Fibroblast of skin of left quadriceps (primary cell): ENCODE data around the gene DEGS1.
"Not testable (repeated sequence)": the region's sequence is repeated elsewhere in the genome, so short reads cannot be mapped to it uniquely, and the experiment has no call there.

Source experiments
- DNase-seq, 2 experiments: peaks; one replicate each; pipeline ENCODE4 v3.0.0-alpha.2; 2013; ENCODE audit warnings: low read depth in 2 of 2

The DEGS1 gene

DNA sequence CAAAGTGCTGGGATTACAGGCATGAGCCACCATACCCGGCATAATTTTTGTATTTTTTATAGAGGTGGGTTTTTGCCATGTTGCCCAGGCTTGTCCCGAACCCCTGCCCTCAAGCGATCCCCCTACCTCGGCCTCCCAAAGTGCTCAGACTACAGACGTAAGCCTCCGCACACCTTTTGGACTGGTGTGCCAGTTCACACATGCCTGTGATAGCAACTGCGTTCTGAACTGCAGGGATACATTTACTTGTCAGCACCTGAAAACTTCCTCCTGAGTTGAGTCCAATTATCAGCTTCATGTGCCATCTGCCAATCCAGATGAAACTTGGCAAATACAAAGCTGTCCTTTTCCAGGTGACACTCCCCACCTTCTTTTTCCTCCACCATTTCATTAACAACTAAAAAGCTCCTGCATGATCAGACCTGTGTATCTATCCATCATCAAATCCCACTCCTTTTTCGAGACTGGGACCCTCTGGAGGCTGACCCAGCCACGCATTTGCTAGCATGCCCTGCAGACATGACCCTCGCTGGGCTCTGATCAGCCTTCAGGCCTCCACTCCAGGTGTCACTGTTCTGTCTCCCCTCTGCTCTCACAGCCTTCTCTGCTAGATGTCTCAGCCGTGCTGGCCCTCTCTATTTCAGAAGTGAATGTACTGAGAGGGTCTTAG, 2.1 kb upstream of the DEGS1 start:
- DNase-seq, result no peak

GRCh38 chr1:224181453-224181810, 1.6 kb upstream of the DEGS1 start:
- no peak for DNase-seq

DNA sequence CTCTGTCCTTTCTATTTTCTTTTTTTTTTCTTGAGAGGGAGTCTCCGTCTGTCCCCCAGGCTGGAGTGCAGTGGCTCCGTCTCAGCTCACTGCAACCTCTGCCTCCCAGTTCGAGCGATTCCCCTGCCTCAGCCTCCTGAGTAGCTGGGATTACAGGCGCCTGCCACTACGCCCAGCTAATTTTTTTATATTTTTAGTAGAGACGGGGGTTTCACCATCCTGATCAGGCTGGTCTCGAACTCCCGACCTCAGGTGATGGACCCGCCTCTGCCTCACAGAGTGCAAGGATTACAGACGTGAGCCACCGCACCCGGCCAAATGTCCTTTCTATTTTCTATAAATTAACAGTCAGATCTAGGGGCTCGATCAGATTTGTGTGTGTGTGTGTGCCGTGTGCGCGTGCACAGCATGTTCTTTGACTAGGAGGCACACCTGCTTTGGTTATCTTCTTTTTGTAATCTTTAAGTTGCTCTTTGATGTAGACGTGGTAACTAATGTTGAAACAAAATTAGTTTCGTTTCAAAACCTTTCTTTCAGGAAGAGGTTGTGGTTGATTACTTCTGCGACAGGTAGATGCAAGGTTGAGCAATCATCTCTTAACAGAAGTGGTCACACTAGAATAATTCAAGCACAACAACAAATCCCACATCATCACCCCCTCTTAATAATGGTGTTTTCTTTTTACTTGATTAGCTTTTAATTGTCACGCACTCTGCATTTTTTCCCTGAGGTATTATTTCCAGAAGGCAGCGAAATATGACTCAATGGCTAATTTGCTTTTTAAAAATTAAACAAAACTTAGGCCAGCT, 779 bp upstream of the DEGS1 start:
- no peak for DNase-seq

- DNase-seq, result no peak
These were observed 712 bp downstream of the DEGS1 start for GRCh38 chr1:224183591-224184312.

DNA sequence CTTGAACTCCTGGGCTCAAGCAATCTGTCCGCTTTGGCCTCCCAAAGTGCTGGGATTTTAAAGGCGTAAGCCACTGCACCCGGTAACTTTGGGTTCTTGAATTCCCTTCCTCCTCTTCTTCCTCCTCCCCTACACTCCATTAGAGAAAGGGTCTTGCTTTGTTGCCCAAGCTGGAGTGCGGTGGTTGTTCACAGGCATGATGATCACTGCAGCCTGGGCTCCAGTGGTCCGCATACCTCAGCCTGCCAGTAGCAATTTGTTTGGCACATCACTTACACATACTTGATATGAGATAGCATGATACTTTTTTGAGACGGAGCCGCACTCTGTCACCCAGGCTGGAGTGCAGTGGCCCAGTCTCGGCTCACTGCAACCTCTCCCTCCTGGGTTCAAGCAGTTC, 2.2 kb downstream of the DEGS1 start:
- no peak for DNase-seq

DNA sequence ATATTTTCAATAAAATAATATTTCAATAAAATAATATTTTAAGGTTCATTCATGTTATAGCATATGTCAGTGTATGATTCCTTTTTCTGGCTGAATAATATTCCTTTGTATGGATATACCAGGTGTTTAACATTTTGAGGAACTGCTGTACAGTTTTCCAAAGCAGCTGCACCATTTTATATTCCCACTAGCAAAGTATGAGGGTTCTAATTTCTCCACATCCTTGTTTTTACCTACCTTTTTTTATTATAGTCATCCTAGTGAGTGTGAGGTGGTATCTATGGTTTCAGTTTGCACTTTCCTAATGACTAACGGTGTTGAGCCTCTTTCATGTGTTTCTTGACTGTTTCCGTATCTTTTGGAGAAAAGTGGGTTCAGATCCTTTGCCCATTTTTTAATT, 5.2 kb downstream of the DEGS1 start:
- DNase-seq, result no peak

DNA sequence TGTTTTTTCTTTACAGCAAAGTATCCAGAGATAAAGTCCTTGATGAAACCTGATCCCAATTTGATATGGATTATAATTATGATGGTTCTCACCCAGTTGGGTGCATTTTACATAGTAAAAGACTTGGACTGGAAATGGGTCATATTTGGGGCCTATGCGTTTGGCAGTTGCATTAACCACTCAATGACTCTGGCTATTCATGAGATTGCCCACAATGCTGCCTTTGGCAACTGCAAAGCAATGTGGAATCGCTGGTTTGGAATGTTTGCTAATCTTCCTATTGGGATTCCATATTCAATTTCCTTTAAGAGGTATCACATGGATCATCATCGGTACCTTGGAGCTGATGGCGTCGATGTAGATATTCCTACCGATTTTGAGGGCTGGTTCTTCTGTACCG, 6.5 kb downstream of the DEGS1 start:
- DNase-seq, result no peak

DNA sequence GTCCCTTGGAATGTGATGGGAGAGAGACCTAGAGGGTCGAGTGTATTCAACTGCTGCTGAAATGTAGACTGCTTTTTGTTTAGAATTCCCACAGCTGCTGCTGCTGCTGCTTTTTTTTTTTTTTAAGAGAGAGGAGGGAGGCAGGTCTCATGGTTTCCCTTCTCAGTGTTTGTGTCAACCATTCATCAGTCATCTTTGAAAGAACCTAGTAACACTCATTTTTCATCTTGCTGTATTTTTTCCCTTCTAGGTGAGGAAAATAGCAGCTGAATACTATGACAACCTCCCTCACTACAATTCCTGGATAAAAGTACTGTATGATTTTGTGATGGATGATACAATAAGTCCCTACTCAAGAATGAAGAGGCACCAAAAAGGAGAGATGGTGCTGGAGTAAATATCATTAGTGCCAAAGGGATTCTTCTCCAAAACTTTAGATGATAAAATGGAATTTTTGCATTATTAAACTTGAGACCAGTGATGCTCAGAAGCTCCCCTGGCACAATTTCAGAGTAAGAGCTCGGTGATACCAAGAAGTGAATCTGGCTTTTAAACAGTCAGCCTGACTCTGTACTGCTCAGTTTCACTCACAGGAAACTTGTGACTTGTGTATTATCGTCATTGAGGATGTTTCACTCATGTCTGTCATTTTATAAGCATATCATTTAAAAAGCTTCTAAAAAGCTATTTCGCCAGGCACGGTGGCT, 9.2 kb downstream of the DEGS1 start:
- no peak for DNase-seq

DNA sequence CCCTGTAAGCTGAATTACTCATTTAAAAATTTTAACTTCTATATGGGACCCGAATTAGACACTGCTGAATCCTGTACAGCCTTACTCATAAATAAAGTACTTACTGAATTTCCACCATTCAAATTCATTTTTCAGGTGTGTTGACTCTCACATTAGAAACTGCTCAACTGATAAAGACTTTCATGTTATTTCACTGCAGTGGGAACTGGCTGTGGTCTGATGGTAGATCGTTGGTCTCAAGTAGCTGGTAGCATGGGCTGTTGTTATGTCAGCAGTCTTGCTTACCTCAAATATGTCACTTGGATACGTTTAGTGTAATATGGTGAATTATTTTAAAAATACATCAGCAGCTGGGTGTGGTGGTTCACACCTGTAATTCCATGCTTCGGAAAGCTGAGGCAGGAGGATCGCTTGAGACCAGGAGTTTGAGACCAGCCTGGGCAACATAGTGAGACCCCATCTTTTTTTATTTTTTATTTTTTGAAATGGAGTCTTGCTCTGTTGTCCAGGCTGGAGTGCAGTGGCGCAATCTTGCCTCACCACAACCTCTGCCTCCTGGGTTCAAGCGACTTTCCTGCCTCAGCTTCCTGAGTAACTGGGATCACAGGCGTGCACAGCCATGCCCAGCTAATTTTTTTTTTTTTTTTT, 10.4 kb downstream of the DEGS1 start:
- no peak for DNase-seq

- DNase-seq, result no peak
These were observed 14.0 kb downstream of the DEGS1 start for GRCh38 chr1:224196813-224197600.

GRCh38 chr1:224198572-224198971, 15.5 kb downstream of the DEGS1 start:
- no peak for DNase-seq

GRCh38 chr1:224199679-224200078, 16.6 kb downstream of the DEGS1 start:
- no peak for DNase-seq

- DNase-seq, result no peak
These were observed 18.3 kb downstream of the DEGS1 start for GRCh38 chr1:224201383-224201782.

- DNase-seq, result no peak
These were observed 18.8 kb downstream of the DEGS1 start for GRCh38 chr1:224201853-224202252.

- peak; percentile 63 to 69 for DNase-seq
These were observed 20.4 kb downstream of the DEGS1 start for GRCh38 chr1:224203243-224204016.

DNA sequence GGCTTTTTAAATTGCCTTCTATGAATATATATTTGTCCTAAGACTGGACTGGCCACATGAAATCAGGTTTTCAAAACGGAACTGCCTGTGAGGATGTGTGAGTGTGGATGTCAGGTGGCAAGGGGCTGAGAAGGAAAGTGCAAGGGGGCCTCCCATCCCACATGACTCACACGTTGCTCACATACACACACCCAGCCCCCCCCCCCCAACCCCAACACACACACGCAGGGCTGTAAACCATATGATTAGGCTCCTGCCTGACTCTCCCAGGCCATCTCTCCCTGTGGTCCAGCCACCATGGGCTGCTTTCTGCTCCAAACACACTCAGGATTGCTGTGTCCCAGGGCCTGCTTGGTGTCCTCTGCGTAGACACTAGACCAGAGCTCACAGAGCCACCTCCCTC, 22.4 kb downstream of the DEGS1 start:
- DNase-seq, result peak; percentile 60 to 62

DNA sequence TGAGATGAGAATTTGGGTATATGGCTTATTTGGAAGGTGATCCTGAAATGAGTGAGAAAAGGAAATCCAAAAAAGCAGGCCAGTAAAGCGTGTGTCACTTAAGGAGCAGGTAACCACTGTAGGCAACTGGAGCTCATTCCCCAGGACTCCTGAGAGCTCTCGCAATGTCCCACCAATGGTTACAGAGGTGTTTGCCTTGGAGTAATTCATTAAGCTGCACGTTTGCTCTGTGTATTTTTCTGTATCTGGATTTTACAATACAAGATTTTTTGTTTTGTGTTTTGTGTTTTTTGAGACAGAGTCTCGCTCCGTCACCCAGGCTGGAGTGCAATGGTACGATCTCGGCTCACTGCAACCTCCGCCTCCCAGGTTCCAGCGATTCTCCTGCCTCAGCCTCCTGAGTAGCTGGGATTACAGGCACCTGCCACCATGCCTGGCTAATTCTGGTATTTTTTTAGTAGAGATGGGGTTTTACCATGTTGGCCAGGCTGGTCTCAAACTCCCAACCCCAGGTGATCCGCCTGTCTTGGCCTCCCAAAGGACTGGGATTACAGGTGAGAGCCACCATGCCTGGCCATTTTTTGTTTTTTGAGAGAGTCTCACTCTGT, 23.0 kb downstream of the DEGS1 start:
- not testable (repeated sequence) for DNase-seq

DNA sequence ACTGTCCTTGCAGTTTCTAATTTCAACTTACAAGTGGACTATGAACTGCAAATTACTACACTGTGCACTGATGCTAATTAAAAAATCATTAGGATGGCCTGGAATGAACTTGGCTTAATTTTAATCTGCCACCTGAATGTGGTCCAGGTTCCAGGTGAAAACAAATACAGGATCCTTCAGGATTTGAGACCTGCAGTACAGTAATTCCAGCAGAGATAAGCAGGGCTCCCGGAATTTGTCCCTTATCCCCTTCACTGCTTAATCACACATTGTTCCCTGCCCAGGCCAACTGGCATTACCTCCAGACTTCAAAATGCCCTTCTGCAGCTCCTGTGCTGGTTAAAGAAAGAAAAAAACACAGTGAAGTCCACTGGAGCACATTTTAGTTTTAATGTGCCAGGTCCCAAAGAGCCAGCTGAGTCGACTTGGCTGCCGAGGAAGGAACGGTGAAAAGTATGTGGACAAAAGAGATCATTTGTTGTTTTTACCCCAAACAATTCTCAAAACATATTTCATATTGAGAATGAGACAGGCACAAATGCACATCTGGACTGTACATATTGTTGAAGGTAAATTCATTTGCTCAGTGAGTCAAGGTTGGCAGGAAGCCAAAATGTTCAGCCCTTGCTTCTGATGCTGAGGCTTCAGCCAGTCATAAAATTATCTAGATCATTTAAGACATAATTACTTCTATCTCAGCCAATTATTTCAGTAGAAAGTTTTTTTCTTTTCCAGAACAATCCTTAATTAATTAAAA, 28.3 kb downstream of the DEGS1 start:
- peak; percentile 56 for DNase-seq

GRCh38 chr1:224212618-224213061, 29.6 kb downstream of the DEGS1 start:
- DNase-seq, result no peak
